GM18909 (cell line): Measurements from ENCODE around the gene TAF1D.
"Not testable (repeated sequence)": the region's sequence is repeated elsewhere in the genome, so short reads cannot be mapped to it uniquely, and the experiment has no call there.

ENCODE experiments used
- ATAC-seq: cut with Tn5 transposase; IDR thresholded peaks from one replicate; pipeline ENCODE4 v1.9.1; 2021; ENCODE audit warnings: mild to moderate bottlenecking; ENCODE audit not compliant: unreplicated experiment, poor library complexity

Gene TAF1D

GRCh38 chr11:93741094-93741881 is at the start of gene TAF1D, which contains the start of gene C11orf54:
Gene TAF1D, minus strand, starts transcription at chr11:93741495. Its CDS starts 2,191 bp downstream, at chr11:93739304.
Gene C11orf54, plus strand, starts transcription at chr11:93741672. Its CDS starts 5,722 bp downstream, at chr11:93747394.
- ATAC-seq, result peak; percentile 89

GRCh38 chr11:93784935-93785360 is 43.7 kb upstream of the TAF1D start:
- ATAC-seq, result peak; percentile 30

- peak; percentile 95 for ATAC-seq
These were observed 43.0 kb upstream of the TAF1D start, which contains the start of gene MED17 for GRCh38 chr11:93784145-93784934. Gene MED17, plus strand, starts transcription at chr11:93784282. Its CDS starts 232 bp downstream, at chr11:93784514.

GRCh38 chr11:93783765-93784144 is 42.5 kb upstream of the TAF1D start:
- peak; percentile 62 for ATAC-seq

- ATAC-seq, result no peak
These were observed 42.1 kb upstream of the TAF1D start for GRCh38 chr11:93783362-93783761.

GRCh38 chr11:93775289-93775688 is 34.0 kb upstream of the TAF1D start:
- no peak for ATAC-seq

GRCh38 chr11:93774560-93774959 is 33.3 kb upstream of the TAF1D start:
- ATAC-seq, result not testable (repeated sequence)

- ATAC-seq, result no peak
These were observed 32.4 kb upstream of the TAF1D start for GRCh38 chr11:93773601-93774200.

- no peak for ATAC-seq
These were observed 31.8 kb upstream of the TAF1D start for GRCh38 chr11:93773045-93773477.

GRCh38 chr11:93772123-93772522 is 30.8 kb upstream of the TAF1D start:
- ATAC-seq, result no peak

GRCh38 chr11:93770160-93770559 is 28.9 kb upstream of the TAF1D start:
- no peak for ATAC-seq

- no peak for ATAC-seq
These were observed 25.7 kb upstream of the TAF1D start for GRCh38 chr11:93767018-93767417.

GRCh38 chr11:93766504-93766903 is 25.2 kb upstream of the TAF1D start:
- ATAC-seq, result no peak

GRCh38 chr11:93765551-93765950 is 24.3 kb upstream of the TAF1D start:
- no peak for ATAC-seq

- no peak for ATAC-seq
These were observed 20.6 kb upstream of the TAF1D start for GRCh38 chr11:93761910-93762309.

- ATAC-seq, result not testable (repeated sequence)
These were observed 17.8 kb upstream of the TAF1D start for GRCh38 chr11:93759123-93759522.

- ATAC-seq, result no peak
These were observed 16.9 kb upstream of the TAF1D start for GRCh38 chr11:93757924-93758865.

- no peak for ATAC-seq
These were observed 16.0 kb upstream of the TAF1D start for GRCh38 chr11:93757301-93757700.

GRCh38 chr11:93756748-93757147 is 15.5 kb upstream of the TAF1D start:
- ATAC-seq, result no peak

GRCh38 chr11:93753241-93753640 is 11.9 kb upstream of the TAF1D start:
- no peak for ATAC-seq
